GM12891 (cell line): Measurements from ENCODE around the gene KXD1.

ENCODE experiments used
- DNase-seq: peaks from one replicate; pipeline ENCODE4 v3.0.0; 2011; ENCODE audit warnings: low spot score; ENCODE audit not compliant: insufficient read length
- FAIRE-seq: peaks from 2 replicates; lab custom pipeline; 2011; peaks lifted over from hg19 to GRCh38; lab: Jason Lieb, UNC
- PAX5 ChIP-seq: IDR thresholded peaks from 2 replicates; pipeline ENCODE4 v1.6.1; 2011; ENCODE audit warnings: low read length, moderate library complexity, mild to moderate bottlenecking; ENCODE audit not compliant: insufficient read depth, severe bottlenecking
- POLR2A ChIP-seq: IDR thresholded peaks from 2 replicates; pipeline ENCODE4 v1.6.1; 2011; ENCODE audit warnings: low read depth, low read length, control low read depth
- POLR2AphosphoS5 ChIP-seq: IDR thresholded peaks from 2 replicates; pipeline ENCODE4 v1.6.1; 2011; ENCODE audit warnings: low read depth, low read length, control low read depth
- POU2F2 ChIP-seq: IDR thresholded peaks from 2 replicates; pipeline ENCODE4 v1.6.1; 2011; ENCODE audit warnings: low read depth, mild to moderate bottlenecking, control low read depth, low read length, moderate library complexity
- SPI1 ChIP-seq: IDR thresholded peaks from 2 replicates; pipeline ENCODE4 v1.6.1; 2011; ENCODE audit warnings: low read depth, low read length, control low read depth
- TAF1 ChIP-seq: IDR thresholded peaks from 2 replicates; pipeline ENCODE4 v1.6.1; 2011; ENCODE audit warnings: low read depth, low read length, control low read depth

The KXD1 gene

DNA sequence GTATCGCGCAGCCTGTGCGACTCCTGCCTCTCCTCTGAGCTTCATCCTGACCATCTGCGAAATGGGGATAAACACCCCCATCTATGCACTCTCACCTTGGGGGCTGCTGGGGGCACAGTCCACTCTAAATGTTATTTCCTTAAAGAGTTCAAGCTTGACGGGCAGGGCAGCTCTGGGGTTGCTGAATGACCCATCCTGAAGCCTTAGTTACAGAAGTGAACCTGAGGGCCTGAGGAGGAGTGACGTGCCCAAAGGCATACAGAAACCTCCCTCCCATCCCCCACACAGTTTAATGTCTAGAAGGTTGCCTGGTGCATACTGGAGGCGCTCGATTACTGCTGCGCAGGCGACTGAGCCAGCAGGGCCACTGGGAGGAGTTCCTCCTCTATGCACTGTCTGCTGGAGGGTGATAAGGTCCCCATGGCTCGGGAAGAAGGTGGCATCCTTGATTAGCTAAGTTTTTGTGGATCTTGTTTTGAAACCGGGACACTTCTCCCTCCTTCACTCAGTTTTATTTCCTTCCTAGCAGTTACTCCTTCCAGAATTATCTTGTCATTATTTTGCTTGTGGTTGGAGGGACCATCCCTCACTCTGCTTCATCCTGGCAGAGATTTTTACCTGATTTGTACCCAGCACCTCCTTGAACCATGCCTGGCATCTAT is 13.7 kb upstream of the KXD1 start:
- TF ChIP-seq POLR2A: peak; percentile 85
- TF ChIP-seq SPI1: peak; percentile 35; the same call in 1 of the 2 replicates
- peak; percentile 68; the same call in 1 of the 2 replicates for TF ChIP-seq POU2F2
- no peak; the same call in 1 of the 2 replicates for TF ChIP-seq POLR2AphosphoS5
- peak; percentile 90 for TF ChIP-seq TAF1
- DNase-seq (peak; percentile 80), FAIRE-seq (peak; percentile 82)

DNA sequence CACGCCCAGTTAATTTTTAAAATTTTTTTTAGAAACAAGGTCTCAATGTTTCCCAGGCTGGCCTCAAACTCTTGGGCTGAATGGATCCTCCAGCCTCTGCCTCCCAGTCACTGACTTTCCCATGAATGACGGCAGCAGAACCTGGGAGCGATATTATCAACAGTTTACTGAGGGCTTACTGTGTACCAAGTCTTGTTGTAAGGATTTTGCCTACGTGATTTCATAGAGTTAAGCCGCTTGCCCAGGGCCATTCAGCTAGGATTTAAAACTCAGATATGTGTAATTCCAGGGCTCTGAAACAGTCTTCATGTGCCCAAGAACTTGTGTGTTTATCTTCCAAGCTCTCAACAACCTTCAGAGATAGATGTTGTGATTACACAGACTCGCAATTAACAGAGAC is 6.0 kb upstream of the KXD1 start:
- DNase-seq: no peak
- no peak for FAIRE-seq
- TF ChIP-seq POLR2A (no peak), POLR2AphosphoS5 (no peak), TAF1 (no peak), PAX5 (no peak), POU2F2 (no peak), SPI1 (no peak)

DNA sequence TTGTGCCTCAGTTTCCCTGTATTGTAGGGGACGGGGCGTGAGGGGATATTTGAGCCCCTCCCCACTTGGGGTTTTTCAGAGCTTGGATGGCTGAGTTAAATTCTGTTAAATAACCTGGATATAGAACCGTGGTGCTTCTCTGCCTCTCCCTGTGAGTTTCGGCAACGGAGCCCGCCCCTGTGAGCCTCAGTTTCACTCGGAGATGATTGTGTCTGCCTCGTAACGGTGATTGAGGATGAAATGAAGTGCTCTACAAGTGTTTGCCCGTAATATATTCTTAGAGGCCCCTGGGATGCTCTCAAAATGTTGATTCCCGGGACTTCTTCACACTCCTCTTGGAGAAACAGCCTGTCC is 509 bp downstream of the KXD1 start:
- FAIRE-seq: peak; percentile 48
- TF ChIP-seq TAF1 (no peak), POLR2A (no peak), SPI1 (no peak), POLR2AphosphoS5 (no peak), PAX5 (no peak), POU2F2 (no peak)
- no peak for DNase-seq

DNA sequence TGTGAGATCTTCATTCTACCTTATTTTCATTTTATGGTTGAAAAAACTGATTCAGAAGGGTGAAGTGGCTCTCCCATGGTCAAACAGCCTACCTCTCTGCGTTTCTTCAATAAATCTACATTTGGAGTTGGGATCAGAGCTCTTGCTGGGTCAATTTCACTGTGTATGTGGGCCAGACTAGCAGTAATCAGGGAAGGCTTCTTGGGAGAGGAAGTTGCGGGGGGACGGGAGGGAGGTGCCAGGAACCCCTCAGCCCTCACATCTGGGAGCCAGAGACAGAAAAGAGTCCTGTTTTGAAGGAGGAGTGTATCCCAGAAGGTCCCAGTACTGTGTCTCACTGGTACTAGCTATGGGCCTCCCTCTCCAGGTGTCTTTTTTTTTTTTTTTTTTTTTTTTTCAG is 934 bp downstream of the KXD1 start:
- DNase-seq (no peak), FAIRE-seq (no peak)
- TF ChIP-seq TAF1 (no peak), SPI1 (peak; percentile 30)

DNA sequence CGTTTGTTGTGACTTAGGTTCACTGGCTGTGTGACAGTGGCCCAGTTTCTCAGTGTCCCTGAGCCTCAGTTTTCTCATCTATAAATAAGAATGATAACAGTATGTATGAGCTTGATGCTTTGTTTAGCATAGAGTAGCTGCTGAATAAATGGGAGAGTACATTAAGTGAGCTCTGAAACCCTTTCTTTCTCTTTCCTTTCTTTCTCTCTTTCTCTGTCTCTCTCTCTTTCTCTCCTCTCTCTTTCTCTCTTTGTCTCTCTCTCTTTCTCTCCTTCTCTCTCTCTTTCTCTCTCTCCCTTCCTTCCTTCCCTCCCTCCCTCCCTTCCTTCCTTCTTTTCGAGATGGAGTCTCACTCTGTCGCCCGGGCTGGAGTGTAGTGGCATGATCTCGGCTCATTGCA is 2.0 kb downstream of the KXD1 start:
- DNase-seq: no peak
- TF ChIP-seq TAF1 (no peak), SPI1 (no peak), POLR2A (no peak), POLR2AphosphoS5 (no peak), PAX5 (no peak), POU2F2 (no peak)
- FAIRE-seq: no peak

DNA sequence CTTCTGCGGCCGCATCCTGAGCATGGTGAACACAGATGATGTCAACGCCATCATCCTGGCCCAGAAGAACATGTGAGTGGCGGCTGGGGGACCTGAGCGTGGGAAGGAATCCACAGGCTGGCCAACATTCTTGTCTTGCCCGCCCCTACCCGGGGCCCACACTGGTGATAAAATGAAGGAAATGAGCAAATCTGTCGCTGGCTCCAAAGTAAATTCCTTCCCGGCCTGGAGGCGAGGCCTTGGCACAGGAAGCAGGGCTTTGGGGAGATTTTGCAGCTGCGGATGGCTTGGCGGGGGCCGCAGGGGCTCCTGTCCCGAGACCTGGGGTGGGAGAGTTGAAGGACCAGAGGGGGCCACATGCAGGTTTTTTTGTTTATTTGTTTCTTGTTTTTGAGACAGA is 4.4 kb downstream of the KXD1 start:
- no peak for TF ChIP-seq POLR2AphosphoS5
- TF ChIP-seq TAF1: no peak
- no peak for TF ChIP-seq SPI1
- TF ChIP-seq POU2F2: no peak
- no peak for TF ChIP-seq POLR2A
- no peak for TF ChIP-seq PAX5
- DNase-seq (no peak), FAIRE-seq (no peak)

DNA sequence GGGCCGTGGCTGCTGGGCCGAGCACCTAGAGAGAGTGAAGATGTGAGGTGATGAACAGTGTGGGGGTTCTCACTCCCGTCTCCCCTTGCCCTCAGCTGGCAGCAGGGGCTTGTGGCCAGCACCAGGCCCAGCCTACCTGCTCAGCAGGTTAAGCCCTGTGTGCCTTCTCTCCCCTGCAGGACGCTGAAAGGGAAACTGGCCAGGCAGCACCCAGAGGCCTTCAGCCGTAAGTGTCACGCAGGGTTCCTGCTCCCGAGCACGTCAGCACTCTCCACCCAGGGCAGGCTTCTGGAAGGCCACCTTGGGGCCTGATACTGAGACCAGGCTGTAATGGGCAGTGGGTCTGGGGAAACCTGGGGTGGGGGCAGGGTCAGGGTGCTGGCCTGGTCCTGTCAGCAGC is 9.3 kb downstream of the KXD1 start:
- FAIRE-seq: no peak
- DNase-seq: no peak
- TF ChIP-seq POLR2A: no peak

DNA sequence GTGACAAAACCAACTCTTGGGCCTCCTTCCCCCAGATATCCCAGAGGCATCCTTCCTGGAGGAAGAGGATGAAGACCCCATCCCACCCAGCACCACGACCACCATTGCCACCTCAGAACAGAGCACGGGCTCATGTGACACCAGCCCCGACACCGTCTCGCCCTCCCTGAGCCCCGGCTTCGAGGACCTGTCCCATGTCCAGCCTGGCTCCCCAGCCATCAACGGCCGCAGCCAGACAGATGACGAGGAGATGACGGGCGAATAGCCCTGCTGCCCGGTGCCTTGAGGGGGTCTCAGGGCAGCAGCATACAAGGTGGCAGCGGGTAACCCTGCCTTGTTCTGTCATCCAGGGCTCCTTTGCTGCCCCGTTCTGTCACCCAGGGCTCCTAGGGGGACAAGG is 10.7 kb downstream of the KXD1 start:
- no peak for TF ChIP-seq SPI1
- TF ChIP-seq POU2F2: no peak
- TF ChIP-seq POLR2AphosphoS5: no peak
- FAIRE-seq (no peak), DNase-seq (no peak)

DNA sequence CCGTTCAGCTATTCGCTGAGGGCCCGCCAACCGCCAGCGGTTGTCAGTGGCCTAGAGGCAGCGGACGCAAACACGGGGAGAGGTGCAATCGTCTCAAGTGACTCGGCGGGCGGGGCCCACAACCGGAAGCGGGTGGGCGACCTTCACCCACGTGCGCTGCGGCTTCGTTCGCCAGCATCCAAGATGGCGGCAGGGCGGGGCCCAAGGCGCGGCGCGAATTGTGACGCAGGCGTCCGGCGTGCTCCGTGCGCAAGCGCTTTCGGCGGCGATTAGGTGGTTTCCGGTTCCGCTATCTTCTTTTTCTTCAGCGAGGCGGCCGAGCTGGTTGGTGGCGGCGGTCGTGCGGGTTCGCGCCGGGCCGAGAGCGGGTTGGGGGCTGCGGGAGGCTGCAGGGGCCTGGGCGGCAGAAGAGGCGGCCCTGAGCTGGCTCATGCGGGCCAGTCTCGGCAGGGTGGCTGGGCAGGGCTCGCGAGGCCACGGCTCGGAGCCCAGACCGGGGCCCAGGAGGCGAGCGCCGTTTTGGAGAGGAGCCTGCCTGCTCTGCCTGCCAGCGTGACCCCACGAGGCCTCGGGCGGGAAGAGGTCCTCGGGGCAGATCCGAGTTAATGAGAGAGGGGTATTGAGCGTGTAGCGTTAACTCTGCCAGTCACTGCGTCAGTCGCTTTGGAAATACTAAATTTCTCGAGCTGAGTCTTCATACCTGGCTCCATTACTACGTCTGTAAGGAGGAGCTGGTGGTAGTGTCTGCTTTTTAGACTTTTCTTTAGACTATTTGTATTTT is 14.1 kb downstream of the KXD1 start, which contains the start of gene UBA52:
Gene UBA52, plus strand, starts transcription at position 294 of the 781 bp plus-strand sequence. CDS start 1,444 bp downstream, outside the sequence.
- peak; percentile 100 for FAIRE-seq
- DNase-seq: peak; percentile 95
- TF ChIP-seq PAX5 (no peak), POU2F2 (peak; percentile 78), TAF1 (peak; percentile 97), POLR2A (peak; percentile 87), POLR2AphosphoS5 (peak; percentile 91), SPI1 (no peak)

DNA sequence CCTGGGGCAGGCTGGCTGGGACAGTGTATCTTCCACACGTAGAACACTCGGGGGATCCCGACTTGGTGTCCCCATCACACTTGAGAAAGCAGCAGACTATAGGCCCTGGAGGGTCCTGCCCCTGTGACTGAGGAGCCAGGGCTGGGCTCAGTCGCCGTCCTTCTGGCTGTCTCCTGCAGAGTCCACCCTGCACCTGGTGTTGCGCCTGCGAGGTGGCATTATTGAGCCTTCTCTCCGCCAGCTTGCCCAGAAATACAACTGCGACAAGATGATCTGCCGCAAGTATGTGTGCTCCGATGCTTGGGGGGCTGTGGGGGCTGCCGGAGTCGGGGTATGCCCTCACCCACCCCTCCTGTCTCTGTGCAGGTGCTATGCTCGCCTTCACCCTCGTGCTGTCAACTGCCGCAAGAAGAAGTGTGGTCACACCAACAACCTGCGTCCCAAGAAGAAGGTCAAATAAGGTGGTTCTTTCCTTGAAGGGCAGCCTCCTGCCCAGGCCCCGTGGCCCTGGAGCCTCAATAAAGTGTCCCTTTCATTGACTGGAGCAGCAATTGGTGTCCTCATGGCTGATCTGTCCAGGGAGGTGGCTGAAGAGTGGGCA is 17.1 kb downstream of the KXD1 start:
- FAIRE-seq (no peak), DNase-seq (no peak)
- TF ChIP-seq TAF1 (no peak), SPI1 (no peak), POLR2A (no peak), PAX5 (no peak), POU2F2 (no peak), POLR2AphosphoS5 (no peak)
